Measurements from ENCODE around the gene C10orf105.

DNA sequence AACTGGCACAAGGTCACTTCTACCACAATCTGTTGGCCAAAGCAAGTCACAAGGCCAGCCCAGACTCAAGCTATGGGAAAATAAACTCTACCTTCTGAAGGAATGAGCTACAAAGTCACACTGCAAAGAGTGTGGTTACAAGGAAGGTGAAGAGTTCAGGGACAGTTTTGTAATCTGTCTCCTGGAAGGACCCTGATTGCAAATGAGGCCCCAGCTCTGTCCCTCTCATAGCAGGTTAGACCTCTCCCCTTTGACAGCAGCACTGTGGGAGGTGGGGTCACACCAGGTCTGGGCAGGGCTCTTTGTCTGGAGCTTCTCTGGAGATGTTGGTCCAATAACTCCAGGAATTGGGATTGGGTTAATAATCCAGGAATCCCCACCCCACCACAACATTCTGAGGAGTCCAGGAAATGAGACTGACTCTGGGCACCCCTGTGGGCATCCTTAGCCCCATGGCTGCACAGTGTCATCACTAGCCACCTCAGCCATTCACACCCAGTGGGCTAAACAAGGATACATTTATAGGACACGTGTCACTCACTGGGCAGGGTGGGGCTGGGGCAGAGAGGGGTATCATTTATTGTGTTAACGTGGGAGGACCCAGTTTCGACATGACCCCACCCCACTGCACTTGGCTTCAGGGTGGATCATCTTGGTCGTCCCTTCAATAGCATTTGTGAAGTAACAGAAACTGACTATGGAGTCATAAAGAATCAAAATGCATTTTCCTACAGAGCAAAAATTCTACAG, 23.7 kb upstream of the C10orf105 start:
- TF ChIP-seq, protein P1, sequence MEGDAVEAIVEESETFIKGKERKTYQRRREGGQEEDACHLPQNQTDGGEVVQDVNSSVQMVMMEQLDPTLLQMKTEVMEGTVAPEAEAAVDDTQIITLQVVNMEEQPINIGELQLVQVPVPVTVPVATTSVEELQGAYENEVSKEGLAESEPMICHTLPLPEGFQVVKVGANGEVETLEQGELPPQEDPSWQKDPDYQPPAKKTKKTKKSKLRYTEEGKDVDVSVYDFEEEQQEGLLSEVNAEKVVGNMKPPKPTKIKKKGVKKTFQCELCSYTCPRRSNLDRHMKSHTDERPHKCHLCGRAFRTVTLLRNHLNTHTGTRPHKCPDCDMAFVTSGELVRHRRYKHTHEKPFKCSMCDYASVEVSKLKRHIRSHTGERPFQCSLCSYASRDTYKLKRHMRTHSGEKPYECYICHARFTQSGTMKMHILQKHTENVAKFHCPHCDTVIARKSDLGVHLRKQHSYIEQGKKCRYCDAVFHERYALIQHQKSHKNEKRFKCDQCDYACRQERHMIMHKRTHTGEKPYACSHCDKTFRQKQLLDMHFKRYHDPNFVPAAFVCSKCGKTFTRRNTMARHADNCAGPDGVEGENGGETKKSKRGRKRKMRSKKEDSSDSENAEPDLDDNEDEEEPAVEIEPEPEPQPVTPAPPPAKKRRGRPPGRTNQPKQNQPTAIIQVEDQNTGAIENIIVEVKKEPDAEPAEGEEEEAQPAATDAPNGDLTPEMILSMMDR (optimal IDR thresholded peaks at IDR 0.05 in 1 of 3, IDR thresholded peaks at IDR 0.05 in 1 of 3, conservative IDR thresholded peaks at IDR 0.05 in 1 of 3; ENCODE audit: extremely low read depth in 1 of 3, insufficient read depth in 2 of 3, low read length in 3 of 3), result no peak
- no peak for TF ChIP-seq EZH2 (IDR thresholded peaks at IDR 0.05; ENCODE audit: low read length)

Measured in keratinocyte (primary cell).